Ammon's horn (tissue), 1 donor: Measurements from ENCODE around the gene SP5.
"Not testable (repeated sequence)": the region's sequence is repeated elsewhere in the genome, so short reads cannot be mapped to it uniquely, and the experiment has no call there.

Experiments
- DNase-seq: peaks from one replicate; pipeline ENCODE4 v3.0.0-alpha.2; 2016; ENCODE audit warnings: low spot score

Gene SP5

DNA sequence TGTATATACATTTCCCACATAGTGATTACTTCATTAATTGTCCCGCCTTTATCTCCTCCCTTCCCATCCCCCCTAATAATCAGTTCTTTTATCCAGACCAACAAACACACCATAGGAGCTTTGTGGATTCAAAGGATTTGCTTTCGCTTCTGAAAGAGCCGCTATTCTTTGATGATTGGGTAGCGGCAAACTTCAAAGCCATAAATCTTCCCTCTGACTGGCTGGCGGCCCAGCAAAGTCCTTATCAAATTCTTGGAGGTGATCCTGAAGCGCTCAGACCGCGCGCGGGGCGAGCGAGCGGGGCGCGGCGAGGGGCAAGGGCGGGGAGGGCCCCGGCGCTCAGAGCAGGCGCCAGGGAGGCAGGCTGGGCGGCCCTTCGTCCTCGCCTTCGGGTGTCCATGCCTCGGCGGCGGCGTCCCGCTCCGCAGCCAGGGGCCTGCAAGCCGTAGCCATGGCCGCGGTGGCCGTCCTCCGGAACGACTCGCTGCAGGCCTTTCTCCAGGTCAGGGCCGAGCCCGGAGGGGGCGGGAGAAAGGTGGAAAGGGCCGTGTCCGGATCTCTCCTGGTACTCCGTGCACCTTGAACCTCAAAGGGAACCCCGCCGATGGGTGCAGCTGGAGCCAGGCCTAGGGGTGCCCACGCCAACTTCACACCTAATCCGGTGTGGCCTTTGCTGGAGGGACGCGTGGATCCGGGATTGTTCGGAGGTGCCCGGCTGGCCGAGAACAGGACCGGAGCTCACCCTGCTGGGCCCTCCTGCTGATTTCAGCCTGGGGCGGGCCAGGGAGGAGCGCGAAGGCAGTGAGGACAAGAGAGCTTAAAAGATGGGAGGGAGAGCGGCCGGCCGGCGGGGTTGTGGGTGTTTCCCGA is at the start of gene SP5:
SP5 (plus strand) TSS at position 276 of the 870 bp plus-strand sequence; CDS start at position 452, 176 bp downstream.
- no peak for DNase-seq

GRCh38 chr2:170665743-170666142 is 49.4 kb upstream of the SP5 start:
- no peak for DNase-seq

GRCh38 chr2:170669909-170670308 is 45.2 kb upstream of the SP5 start:
- DNase-seq: no peak

GRCh38 chr2:170670651-170671050 is 44.5 kb upstream of the SP5 start:
- no peak for DNase-seq

DNA sequence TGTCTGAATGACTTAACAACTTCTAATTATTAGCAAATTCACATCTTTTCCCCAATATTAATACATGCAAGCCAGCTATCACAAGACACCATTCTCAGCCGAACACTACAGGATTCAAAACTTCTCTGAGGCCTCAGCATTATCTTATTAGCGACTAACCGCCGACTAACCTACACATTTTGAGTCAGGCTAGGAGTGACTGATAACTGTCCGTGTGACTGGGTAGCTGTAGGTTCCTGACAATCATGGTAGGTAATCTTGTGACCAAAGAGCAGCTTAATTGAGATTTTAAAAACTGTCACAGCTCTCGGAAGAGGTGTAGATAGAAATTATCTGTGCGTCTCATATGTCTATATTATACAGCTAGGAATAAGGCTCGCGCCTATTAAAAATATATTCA is 44.1 kb upstream of the SP5 start:
- no peak for DNase-seq

- not testable (repeated sequence) for DNase-seq
Observed at GRCh38 chr2:170674282-170674681, 40.9 kb upstream of the SP5 start.

DNA sequence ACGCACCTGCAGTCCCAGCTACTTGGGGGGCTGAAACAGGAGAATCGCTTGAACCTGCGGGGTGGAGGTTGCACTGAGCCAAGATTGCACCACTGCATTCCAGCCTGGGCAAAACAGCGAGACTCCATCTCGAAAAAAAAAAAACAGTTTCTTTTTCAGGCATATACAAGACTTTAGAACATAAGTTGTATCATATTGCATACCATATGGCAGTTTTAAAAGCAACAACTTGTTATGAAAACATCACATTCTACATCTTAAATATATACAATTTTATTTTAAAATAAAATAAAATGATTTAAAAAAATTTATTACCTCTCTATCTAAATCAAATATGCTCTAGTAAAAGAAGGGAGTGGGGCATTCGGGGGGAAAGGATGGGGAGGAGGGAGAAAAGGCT is 39.4 kb upstream of the SP5 start:
- no peak for DNase-seq

DNA sequence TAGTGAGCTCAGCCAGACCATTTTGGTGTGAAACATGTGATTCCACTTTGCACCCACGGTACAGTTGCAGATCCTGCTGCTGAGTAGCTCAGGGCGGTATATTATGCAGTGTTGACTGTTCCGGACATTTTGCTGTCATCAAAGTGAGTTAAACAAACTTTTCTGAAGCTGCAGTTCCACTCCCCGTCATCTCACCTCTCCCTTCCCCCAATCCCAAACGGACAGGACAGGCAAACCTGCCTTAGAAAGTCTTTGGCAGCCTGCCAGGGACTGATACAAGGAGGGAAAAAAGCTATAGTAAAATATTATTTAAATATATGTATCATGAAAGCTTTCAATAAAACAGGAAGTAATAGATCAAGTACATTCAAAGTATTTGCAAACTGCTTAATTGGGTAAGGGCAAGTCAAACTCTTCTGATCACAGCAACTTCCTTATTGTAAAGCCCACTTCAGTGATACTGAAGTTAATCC is 35.5 kb upstream of the SP5 start:
- DNase-seq: no peak

DNA sequence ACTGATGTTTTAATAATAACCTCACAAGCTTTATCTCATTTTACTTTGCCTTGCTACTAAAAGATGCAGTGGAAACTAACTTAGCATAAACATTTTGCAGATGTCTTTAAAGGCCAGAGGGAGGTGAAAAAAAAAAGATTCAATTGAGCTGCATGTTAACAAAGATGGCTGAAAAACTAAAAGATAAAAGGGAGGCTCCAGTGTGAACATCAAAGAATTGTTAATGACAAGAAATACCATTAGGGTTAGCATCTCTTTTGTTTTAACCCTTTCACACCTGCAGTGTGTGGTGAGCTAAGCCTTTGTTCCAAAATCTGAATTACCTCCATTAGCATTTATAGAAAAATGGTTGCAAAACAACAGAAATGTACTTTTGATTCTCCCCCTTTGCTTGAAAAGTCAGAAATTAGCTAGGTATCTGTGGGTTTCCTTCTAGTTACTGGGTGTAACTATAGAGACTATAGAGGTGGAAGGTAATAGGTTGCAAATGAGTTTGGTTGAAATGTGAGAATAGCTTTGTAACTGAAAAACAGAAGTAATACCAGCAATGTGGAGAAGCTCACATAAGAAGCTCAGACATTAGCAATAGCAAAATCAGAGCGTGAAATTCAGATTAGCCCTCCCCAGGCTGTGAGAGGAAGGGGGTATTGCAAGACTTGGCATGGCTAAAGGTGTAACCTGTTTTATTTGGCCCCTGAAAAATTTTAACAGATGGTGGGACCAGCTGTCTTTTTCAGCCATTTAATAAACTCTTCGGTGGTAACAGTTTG is 34.8 kb upstream of the SP5 start:
- no peak for DNase-seq

DNA sequence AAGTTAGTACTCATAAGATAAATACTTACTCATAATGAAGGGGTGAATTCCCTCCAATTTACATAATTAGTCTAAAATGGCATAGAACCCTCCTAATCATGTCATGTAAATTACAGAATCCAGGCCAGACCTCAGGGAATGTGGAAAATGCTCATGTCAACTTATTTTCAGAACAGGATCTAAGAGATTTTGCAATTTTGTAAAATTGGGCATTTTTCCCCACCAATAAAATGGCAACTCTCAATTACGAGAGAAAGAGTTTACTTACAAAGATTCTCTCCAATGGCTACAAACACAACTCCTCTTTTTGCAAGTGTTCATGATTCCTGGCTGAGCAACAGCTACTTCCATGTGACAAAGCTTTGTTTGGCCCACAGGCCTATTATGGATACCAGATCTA is 33.8 kb upstream of the SP5 start:
- DNase-seq: no peak

GRCh38 chr2:170685591-170685990 is 29.5 kb upstream of the SP5 start:
- no peak for DNase-seq

DNA sequence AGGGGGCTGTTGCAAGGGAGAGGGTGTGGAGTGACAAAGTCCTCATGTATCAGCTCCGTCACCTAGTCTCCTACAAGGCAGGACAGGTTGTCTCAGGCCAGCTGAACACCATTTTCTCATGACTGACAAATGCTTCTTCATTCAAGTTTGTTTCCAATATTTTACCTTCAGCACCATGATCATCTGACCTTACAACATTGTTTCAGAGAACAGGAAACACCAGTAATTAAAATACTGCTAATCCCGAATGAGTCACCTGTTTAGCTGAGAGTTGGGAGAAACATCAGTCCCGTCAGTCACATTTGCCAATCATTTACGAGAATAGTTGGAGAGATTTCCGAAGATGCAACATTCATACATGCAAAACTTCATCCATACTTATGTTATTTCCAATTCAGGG is 25.7 kb upstream of the SP5 start:
- no peak for DNase-seq

- no peak for DNase-seq
Observed at GRCh38 chr2:170690640-170691039, 24.5 kb upstream of the SP5 start.

GRCh38 chr2:170694316-170694715 is 20.8 kb upstream of the SP5 start:
- no peak for DNase-seq

DNA sequence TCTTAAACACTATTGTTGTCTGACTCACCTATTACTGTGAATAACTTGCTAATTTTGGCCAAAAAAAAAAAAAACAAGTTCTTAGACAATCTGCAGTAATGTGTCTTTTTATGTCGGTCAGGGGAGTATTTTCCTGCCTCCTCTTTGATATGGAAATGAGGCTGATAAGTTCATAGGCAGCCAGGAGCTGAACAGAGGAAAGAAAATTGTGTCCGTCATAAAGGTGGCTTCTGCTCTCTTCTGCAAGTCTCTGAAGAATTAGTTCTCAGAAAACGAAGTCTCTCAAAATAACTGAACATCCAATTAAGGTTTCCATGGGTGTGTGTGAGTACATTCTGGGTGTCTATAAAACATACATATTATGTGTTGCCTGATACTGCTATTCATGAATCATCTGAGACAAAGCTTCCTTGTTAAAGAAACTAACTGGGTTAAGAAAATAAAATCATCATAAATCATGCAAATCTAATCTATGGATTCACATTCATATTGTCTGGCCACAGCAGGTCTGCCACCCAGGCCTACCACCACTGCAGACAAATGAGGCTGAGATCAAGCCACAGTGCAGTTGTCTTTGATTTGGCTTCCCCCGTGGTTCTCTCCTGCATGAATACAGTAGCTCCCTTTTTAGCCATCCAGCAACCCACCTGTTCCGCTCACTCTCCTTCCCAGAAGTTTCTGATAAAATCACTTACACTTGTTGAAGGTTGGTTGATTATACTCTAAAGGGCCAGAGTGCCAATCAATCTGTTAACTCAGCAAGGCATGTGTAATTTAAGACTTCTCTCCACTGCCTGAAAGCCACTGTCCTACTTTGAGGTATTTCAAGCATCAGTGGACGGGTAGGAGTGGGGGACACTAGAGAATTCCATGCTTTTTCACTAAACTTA is 19.4 kb upstream of the SP5 start:
- no peak for DNase-seq

GRCh38 chr2:170696948-170697347 is 18.2 kb upstream of the SP5 start:
- DNase-seq: no peak

GRCh38 chr2:170701011-170701410 is 14.1 kb upstream of the SP5 start:
- no peak for DNase-seq

- no peak for DNase-seq
Observed at GRCh38 chr2:170703776-170704476, 11.2 kb upstream of the SP5 start.

DNA sequence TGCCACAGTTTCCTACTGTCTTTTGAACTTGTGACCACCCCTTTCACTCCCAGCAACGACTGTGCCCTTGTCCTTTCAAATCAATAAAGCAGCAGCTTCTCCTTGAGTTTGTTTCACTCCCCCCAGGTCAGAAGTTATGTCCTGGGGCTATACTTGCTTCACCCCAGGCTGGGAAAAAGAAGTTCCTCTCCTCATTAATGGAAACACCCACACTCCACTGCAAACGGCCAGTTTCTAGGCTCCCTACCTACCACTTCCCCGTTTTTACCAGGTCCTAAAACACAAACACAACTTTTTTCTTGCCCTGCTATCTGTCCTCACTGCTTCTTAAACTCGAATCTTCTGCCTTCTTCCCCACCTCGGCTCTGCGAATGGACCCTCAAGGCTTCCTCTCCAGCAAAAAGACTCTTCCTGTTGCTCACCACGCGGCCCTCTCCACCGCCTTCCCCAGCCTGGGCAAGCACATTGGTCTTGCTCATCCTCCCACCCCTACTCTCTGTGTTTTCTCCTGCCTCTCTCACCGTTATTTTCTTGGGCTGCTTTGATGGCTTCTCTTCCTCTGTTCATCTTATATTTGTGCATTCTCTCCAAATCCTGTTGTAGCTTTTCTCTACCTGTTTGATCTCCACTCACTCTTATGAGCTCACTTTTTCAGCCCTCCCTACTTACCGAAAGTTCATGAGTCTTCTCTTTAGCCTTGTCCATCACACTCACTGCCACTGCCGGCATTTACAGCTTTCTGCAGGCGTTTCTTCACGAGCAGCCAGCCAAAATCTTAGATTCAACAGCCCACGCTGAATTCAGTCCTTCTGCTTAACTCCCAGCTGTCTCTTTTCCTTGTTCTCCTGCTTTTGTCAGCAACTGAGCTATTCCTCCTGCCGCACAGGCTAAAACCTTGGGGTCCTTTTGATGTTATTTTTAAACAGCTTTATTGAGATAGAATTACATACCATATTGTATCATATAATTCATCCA is 7.0 kb upstream of the SP5 start:
- DNase-seq: no peak

DNA sequence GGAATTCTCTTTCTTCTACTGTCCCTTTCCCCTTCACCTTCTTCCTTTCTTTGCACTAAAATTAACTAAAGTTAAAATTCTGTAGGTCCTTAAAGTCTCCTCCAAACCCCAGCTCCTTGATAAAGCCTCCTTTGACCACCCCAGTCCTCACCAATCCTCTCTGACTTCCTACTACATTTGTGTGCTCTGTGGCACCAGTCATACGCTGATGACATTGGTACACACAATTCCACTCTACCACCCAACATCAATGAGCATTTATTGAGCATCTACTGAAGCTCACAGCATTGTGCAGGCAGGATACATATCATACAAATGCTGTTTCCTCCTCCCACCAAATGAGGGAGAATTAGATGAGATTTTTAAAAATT is 4.5 kb upstream of the SP5 start:
- DNase-seq: no peak
